OCI-LY3 (cell line): ENCODE results near the gene PKLR.

Experiments
- EZH2phosphoT487 ChIP-seq: fragments of 200-600 bp; shearing (Covaris generic); IDR thresholded peaks from 2 replicates; pipeline ENCODE4 v1.6.1; 2018; ENCODE audit warnings: antibody characterized with exemption, mixed run types, low read depth
- TF ChIP-seq, protein P1 (sequence below): fragments of 200-600, 300-600 bp; sonication (generic); IDR thresholded peaks from 2 replicates; pipeline ENCODE4 v1.5.1; 2014; ENCODE audit warnings: antibody characterized with exemption, low read length, low read depth

DNA sequence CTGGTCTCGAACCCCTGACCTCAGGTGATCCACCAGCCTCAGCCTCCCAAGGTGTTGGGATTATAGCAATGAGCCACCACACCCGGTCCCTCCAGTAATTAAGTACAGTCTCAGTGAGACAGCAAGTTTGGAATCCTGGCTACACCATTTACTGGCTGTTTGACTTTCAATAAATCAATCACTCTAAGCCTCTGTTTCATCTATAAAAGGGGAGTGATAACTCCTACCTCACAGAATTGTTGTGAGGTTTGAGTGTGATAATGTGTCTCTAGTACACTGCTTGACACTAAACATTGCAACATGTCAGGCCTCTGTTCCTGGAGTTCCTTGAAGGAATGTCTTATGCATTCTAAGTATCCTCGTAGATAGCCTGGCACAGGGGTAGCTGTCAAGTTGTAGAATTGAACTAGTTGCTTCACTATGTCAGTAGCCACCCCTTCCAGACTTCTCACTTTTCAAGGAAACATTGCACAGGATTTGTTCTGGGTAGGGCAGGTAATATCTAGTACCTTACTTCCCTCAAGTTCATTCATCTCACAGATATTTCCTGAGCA lies 58.4 kb downstream of the PKLR start:
- no peak for TF ChIP-seq EZH2phosphoT487
- TF ChIP-seq, protein P1, sequence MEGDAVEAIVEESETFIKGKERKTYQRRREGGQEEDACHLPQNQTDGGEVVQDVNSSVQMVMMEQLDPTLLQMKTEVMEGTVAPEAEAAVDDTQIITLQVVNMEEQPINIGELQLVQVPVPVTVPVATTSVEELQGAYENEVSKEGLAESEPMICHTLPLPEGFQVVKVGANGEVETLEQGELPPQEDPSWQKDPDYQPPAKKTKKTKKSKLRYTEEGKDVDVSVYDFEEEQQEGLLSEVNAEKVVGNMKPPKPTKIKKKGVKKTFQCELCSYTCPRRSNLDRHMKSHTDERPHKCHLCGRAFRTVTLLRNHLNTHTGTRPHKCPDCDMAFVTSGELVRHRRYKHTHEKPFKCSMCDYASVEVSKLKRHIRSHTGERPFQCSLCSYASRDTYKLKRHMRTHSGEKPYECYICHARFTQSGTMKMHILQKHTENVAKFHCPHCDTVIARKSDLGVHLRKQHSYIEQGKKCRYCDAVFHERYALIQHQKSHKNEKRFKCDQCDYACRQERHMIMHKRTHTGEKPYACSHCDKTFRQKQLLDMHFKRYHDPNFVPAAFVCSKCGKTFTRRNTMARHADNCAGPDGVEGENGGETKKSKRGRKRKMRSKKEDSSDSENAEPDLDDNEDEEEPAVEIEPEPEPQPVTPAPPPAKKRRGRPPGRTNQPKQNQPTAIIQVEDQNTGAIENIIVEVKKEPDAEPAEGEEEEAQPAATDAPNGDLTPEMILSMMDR: no peak
